ENCODE results near the gene CAMK1D.

- TF ChIP-seq CTCF (IDR thresholded peaks at IDR 0.05; ENCODE audit: low read depth, low read length, poor library complexity, severe bottlenecking) = no peak
- no peak for TF ChIP-seq EZH2phosphoT487 (IDR thresholded peaks at IDR 0.05; ENCODE audit: borderline replicate concordance, low read length)
Measured at GRCh38 chr10:12405342-12406320, 56.3 kb downstream of the CAMK1D start.

All from DOHH2 (cell line).